ENCODE results near the gene PIK3CG. TPM values are rescaled to one million over a fixed set of nuclear protein-coding genes. Genes with fewer than 3 reads are reported as not detected.

The PIK3CG gene
- total and polyA plus RNA-seq, 8 donors = 0.15 to 21.9 (median 3.1) TPM

GRCh38 chr7:106875508-106875907, 10.4 kb downstream of the PIK3CG start:
- Histone ChIP-seq H3K27me3 (no peaks in the 10 kb centered on the region), H3K4me1 (peaks cover 0 to 11% (median 0%) of the 10 kb centered on the region in 4 donors), H3K27ac (no peak overlapping the region), H3K9me3 (no peaks in the 10 kb centered on the region), H3K4me3 (no peak overlapping the region), H3K36me3 (peaks cover 0 to 13% (median 3%) of the 10 kb centered on the region in 4 donors)
- no peak for TF ChIP-seq CTCF (IDR thresholded peaks at IDR 0.05)
- no peak for TF ChIP-seq POLR2AphosphoS5 (IDR thresholded peaks at IDR 0.05)
- TF ChIP-seq POLR2A (IDR thresholded peaks at IDR 0.05) = no peak
- no peak for TF ChIP-seq EP300 (IDR thresholded peaks at IDR 0.05)
- WGBS, 5 donors = 89 to 100% (median 96%) methylated on average over 1 of the region's 1 CpG
- intact Hi-C loops (cut with DNase I; ENCODE audit: low total_unique reads) = no loop called here
- DNase-seq = no peak

GRCh38 chr7:106878748-106879439, 13.8 kb downstream of the PIK3CG start:
- intact Hi-C loops (cut with DNase I; ENCODE audit: low total_unique reads) = no loop called here
- 90 to 94% (median 93%) methylated on average over 4 of the region's 4 CpGs for WGBS, 5 donors
- no peak for TF ChIP-seq EP300 (IDR thresholded peaks at IDR 0.05)
- no peak for TF ChIP-seq POLR2AphosphoS5 (IDR thresholded peaks at IDR 0.05)
- TF ChIP-seq CTCF (IDR thresholded peaks at IDR 0.05) = no peak
- TF ChIP-seq POLR2A (IDR thresholded peaks at IDR 0.05) = no peak

GRCh38 chr7:106881984-106882383, 16.9 kb downstream of the PIK3CG start:
- H3K4me3 ChIP-seq = no peak overlapping the region
- 64 to 74% (median 69%) methylated on average over 3 of the region's 3 CpGs for WGBS, 5 donors
- no peak for DNase-seq
- no peaks in the 10 kb centered on the region for H3K4me1 ChIP-seq
- intact Hi-C loops (cut with DNase I; ENCODE audit: low total_unique reads) = no loop called here
- H3K36me3 ChIP-seq = peaks cover 0 to 37% (median 6%) of the 10 kb centered on the region in 4 donors
- H3K27ac ChIP-seq = no peak overlapping the region
- no peaks in the 10 kb centered on the region for H3K27me3 ChIP-seq
- TF ChIP-seq EP300 (IDR thresholded peaks at IDR 0.05) (no peak), POLR2A (IDR thresholded peaks at IDR 0.05) (no peak), POLR2AphosphoS5 (IDR thresholded peaks at IDR 0.05) (no peak), CTCF (IDR thresholded peaks at IDR 0.05) (no peak)
- H3K9me3 ChIP-seq = no peaks in the 10 kb centered on the region

More at GRCh38 chr7:106878748-106879439, 13.8 kb downstream of the PIK3CG start:
- no peak overlapping the region for H3K27ac ChIP-seq
- no peaks in the 10 kb centered on the region for H3K27me3 ChIP-seq
- no peak overlapping the region for H3K4me3 ChIP-seq
- no peaks in the 10 kb centered on the region for H3K4me1 ChIP-seq
- peaks cover 0 to 22% (median 6%) of the 10 kb centered on the region in 4 donors for H3K36me3 ChIP-seq
- H3K9me3 ChIP-seq = no peaks in the 10 kb centered on the region
- no peak for DNase-seq

GRCh38 chr7:106883456-106884026, 18.5 kb downstream of the PIK3CG start:
- H3K27me3 ChIP-seq = no peaks in the 10 kb centered on the region
- TF ChIP-seq POLR2A (IDR thresholded peaks at IDR 0.05) (no peak), CTCF (IDR thresholded peaks at IDR 0.05) (no peak), EP300 (IDR thresholded peaks at IDR 0.05) (no peak), POLR2AphosphoS5 (IDR thresholded peaks at IDR 0.05) (no peak)
- intact Hi-C loops (cut with DNase I; ENCODE audit: low total_unique reads) = no loop called here
- no peak for DNase-seq
- no peak overlapping the region for H3K4me3 ChIP-seq
- no peak overlapping the region for H3K27ac ChIP-seq
- WGBS, 5 donors = 58 to 82% (median 78%) methylated on average over 2 of the region's 2 CpGs
- no peaks in the 10 kb centered on the region for H3K9me3 ChIP-seq
- peaks cover 0 to 37% (median 6%) of the 10 kb centered on the region in 4 donors for H3K36me3 ChIP-seq
- no peaks in the 10 kb centered on the region for H3K4me1 ChIP-seq

All from stomach (tissue), 9 donors.